ENCODE results near the gene GLMN. TPM values are rescaled to one million over a fixed set of nuclear protein-coding genes. Genes with fewer than 3 reads are reported as not detected.

Gene GLMN
- total and polyA plus RNA-seq, 2 experiments from 2014 or later = 10.0 to 16.5 TPM

DNA sequence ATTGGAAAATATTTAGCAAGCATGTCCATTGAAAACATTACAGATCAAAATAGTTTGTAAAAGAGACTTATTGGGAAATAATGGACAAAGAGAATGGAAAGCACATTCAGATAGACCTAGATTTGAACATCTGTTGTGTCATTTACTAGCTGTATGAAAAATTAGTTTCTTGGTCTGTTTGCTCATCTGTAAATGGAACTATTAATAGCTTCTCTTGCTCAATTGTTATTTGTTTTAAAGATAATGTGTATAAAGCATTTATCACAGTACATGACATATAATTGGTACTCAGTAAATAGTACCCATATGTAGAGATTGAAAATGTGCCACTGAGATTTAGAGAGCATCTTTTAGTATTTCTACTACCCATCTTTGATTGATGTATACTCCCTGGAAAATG is 26.0 kb upstream of the GLMN start:
- H3K36me3 ChIP-seq (replicated peaks; ENCODE audit: insufficient read depth, low read depth) = peaks cover 9% of the 10 kb centered on the region
- H4K20me1 ChIP-seq (ENCODE audit: insufficient read depth, poor library complexity, severe bottlenecking) = no peaks in the 10 kb centered on the region
- TF ChIP-seq EZH2 (IDR thresholded peaks at IDR 0.05; ENCODE audit: borderline replicate concordance) (no peak), EZH2phosphoT487 (IDR thresholded peaks at IDR 0.05; ENCODE audit: low read depth, severe bottlenecking, unreplicated experiment) (no peak)
- TF ChIP-seq, protein P1, sequence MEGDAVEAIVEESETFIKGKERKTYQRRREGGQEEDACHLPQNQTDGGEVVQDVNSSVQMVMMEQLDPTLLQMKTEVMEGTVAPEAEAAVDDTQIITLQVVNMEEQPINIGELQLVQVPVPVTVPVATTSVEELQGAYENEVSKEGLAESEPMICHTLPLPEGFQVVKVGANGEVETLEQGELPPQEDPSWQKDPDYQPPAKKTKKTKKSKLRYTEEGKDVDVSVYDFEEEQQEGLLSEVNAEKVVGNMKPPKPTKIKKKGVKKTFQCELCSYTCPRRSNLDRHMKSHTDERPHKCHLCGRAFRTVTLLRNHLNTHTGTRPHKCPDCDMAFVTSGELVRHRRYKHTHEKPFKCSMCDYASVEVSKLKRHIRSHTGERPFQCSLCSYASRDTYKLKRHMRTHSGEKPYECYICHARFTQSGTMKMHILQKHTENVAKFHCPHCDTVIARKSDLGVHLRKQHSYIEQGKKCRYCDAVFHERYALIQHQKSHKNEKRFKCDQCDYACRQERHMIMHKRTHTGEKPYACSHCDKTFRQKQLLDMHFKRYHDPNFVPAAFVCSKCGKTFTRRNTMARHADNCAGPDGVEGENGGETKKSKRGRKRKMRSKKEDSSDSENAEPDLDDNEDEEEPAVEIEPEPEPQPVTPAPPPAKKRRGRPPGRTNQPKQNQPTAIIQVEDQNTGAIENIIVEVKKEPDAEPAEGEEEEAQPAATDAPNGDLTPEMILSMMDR (IDR thresholded peaks at IDR 0.05; ENCODE audit: poor library complexity) = no peak
- H3K9me2 ChIP-seq (replicated peaks; ENCODE audit: insufficient read depth) = no peaks in the 10 kb centered on the region
- no peaks in the 10 kb centered on the region for H3K4me1 ChIP-seq (ENCODE audit: insufficient read depth)
- no peak overlapping the region for H3K4me2 ChIP-seq
- H3K9me3 ChIP-seq (ENCODE audit: low read depth) = peaks cover 12% of the 10 kb centered on the region
- no peak for DNase-seq (ENCODE audit: low spot score)
- H3K79me2 ChIP-seq = no peaks in the 10 kb centered on the region
- H3K27me3 ChIP-seq = no peaks in the 10 kb centered on the region
- H2AFZ ChIP-seq = no peak overlapping the region
- no peak overlapping the region for H3K27ac ChIP-seq
- no peak overlapping the region for H3K4me3 ChIP-seq

DNA sequence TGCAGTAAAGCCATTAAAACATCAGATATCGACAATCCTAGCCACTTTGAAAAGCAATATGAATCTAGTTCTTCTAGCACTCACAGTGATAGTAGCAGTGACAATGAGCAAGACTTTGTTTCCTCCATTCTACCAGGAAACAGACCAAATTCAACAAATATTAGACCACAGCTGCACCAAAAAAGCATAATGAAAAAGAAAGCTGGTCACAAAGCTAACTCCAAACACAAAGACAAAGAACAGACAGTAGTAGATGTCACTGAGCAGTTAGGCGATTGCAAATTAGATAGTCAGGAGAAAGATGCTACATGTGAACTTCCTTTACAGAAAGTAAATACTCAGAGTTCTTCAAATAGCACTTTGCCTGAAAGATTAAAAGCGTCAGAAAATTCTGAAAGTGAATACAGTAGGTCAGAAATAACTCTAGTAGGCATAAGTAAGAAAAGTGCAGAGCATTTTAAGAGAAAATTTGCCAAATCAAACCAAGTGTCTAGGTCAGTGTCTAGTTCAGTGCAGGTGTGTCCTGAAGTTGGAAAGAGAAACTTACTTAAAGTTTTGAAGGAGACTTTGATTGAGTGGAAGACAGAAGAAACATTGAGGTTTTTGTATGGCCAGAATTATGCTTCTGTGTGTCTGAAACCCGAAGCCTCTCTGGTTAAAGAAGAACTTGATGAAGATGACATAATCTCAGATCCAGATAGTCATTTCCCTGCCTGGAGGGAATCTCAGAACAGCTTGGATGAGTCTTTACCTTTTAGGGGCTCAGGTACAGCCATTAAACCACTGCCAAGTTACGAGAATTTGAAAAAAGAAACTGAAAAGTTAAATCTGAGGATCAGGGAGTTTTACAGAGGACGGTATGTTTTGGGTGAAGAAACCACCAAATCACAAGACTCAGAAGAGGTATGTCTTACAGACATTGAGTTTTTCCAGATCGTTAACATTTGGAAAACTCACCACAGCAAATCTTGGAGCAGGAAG is 25.0 kb upstream of the GLMN start:
- Histone ChIP-seq H3K9me3 (ENCODE audit: low read depth) (peaks cover 12% of the 10 kb centered on the region), H3K36me3 (replicated peaks; ENCODE audit: insufficient read depth, low read depth) (peaks cover 9% of the 10 kb centered on the region), H3K79me2 (no peaks in the 10 kb centered on the region), H3K4me1 (ENCODE audit: insufficient read depth) (no peaks in the 10 kb centered on the region), H3K9me2 (replicated peaks; ENCODE audit: insufficient read depth) (no peaks in the 10 kb centered on the region), H3K27ac (no peak overlapping the region), H2AFZ (no peak overlapping the region), H3K4me2 (no peak overlapping the region), H4K20me1 (ENCODE audit: insufficient read depth, poor library complexity, severe bottlenecking) (no peaks in the 10 kb centered on the region), H3K4me3 (no peak overlapping the region), H3K27me3 (no peaks in the 10 kb centered on the region)
- no peak for DNase-seq (ENCODE audit: low spot score)
- TF ChIP-seq, protein P1 (IDR thresholded peaks at IDR 0.05; ENCODE audit: poor library complexity) = no peak
- TF ChIP-seq EZH2phosphoT487 (IDR thresholded peaks at IDR 0.05; ENCODE audit: low read depth, severe bottlenecking, unreplicated experiment) = no peak
- WGBS (ENCODE audit: low lambda C conversion rate, missing lambda C conversion rate) = 97% methylated on average over 7 of the region's 7 CpGs

DNA sequence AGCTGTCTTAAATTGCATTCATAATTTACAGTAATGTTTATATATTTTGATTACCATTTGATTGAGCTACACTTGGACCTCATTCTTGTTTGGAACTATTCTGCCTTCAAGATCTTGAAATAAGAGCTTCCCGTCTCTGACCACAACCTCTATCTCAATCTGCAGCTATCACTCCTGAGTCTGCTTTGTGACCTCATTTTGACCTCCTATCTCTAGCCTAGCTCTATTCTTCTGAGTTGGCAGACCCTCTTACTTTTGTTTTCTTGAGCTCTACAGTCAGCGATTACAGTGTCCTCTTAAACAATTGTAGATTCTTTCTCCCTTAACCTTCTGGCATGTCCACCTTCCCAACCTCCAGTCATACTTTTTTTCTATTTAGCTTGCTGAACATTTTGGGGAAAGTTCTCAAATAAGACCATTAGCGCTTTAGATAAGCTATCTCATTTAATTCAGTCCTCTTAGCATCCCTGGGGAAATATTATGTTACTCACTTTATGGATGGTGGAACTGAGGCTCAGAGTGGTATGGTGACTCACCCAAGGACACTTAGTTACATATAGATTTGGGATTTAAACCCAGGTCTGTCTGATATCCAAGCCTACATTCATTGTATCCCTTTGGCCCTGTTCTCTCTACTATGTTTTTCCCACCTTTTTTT is 19.2 kb upstream of the GLMN start:
- H3K4me2 ChIP-seq = no peak overlapping the region
- TF ChIP-seq, protein P1 (IDR thresholded peaks at IDR 0.05; ENCODE audit: poor library complexity) = no peak
- no peak for TF ChIP-seq EZH2 (IDR thresholded peaks at IDR 0.05; ENCODE audit: borderline replicate concordance)
- TF ChIP-seq EZH2phosphoT487 (IDR thresholded peaks at IDR 0.05; ENCODE audit: low read depth, severe bottlenecking, unreplicated experiment) = no peak
- H4K20me1 ChIP-seq (ENCODE audit: insufficient read depth, poor library complexity, severe bottlenecking) = no peaks in the 10 kb centered on the region
- no peaks in the 10 kb centered on the region for H3K36me3 ChIP-seq (replicated peaks; ENCODE audit: insufficient read depth, low read depth)
- H3K9me2 ChIP-seq (replicated peaks; ENCODE audit: insufficient read depth) = no peaks in the 10 kb centered on the region
- no peaks in the 10 kb centered on the region for H3K4me1 ChIP-seq (ENCODE audit: insufficient read depth)
- no peak for DNase-seq (ENCODE audit: low spot score)
- no peaks in the 10 kb centered on the region for H3K79me2 ChIP-seq
- H3K27me3 ChIP-seq = no peaks in the 10 kb centered on the region
- WGBS (ENCODE audit: low lambda C conversion rate, missing lambda C conversion rate) = 83% methylated on average over 3 of the region's 3 CpGs
- no peak overlapping the region for H2AFZ ChIP-seq
- H3K27ac ChIP-seq = no peak overlapping the region
- H3K9me3 ChIP-seq (ENCODE audit: low read depth) = no peaks in the 10 kb centered on the region
- H3K4me3 ChIP-seq = no peak overlapping the region

All from hepatocyte (in vitro differentiated cells).